Measurements from ENCODE around the gene CLPTM1. TPM values are rescaled to one million over a fixed set of nuclear protein-coding genes. Genes with fewer than 3 reads are reported as not detected.

The CLPTM1 gene
- total and polyA plus RNA-seq, 9 donors, result 36.4 to 103 (median 81.6) TPM

- no peak for TF ChIP-seq CTCF (IDR thresholded peaks at IDR 0.05)
- no peak for TF ChIP-seq POLR2A (IDR thresholded peaks at IDR 0.05)
- TF ChIP-seq EP300 (IDR thresholded peaks at IDR 0.05), result no peak
- WGBS, 3 donors, result 78 to 89% (median 86%) methylated on average over 4 of the region's 4 CpGs
- H3K4me3 ChIP-seq, result no peak overlapping the region
Measured at GRCh38 chr19:44985445-44985844, 30.3 kb downstream of the CLPTM1 start.

GRCh38 chr19:44986389-44986788 lies 31.2 kb downstream of the CLPTM1 start:
- intact Hi-C loops (cut with DNase I), result no loop called here
- H3K27ac ChIP-seq, result no peak overlapping the region
- no peaks in the 10 kb centered on the region for H3K27me3 ChIP-seq
- no peak for DNase-seq
- H3K4me3 ChIP-seq, result no peak overlapping the region
- H3K9me3 ChIP-seq, result no peaks in the 10 kb centered on the region
- no peaks in the 10 kb centered on the region for H3K4me1 ChIP-seq (ENCODE audit: insufficient read depth)
- 85 to 88% (median 87%) methylated on average over 7 of the region's 7 CpGs for WGBS, 3 donors
- TF ChIP-seq EP300 (IDR thresholded peaks at IDR 0.05) (no peak), CTCF (IDR thresholded peaks at IDR 0.05) (no peak), POLR2A (IDR thresholded peaks at IDR 0.05) (no peak)
- H3K36me3 ChIP-seq, result no peaks in the 10 kb centered on the region

More at GRCh38 chr19:44985445-44985844, 30.3 kb downstream of the CLPTM1 start:
- Histone ChIP-seq H3K27me3 (no peaks in the 10 kb centered on the region), H3K4me1 (ENCODE audit: insufficient read depth) (no peaks in the 10 kb centered on the region), H3K36me3 (no peaks in the 10 kb centered on the region), H3K27ac (no peak overlapping the region), H3K9me3 (no peaks in the 10 kb centered on the region)
- intact Hi-C loops (cut with DNase I), result no loop called here
- DNase-seq, result no peak

- 82 to 85% (median 85%) methylated on average over 20 of the region's 20 CpGs for WGBS, 3 donors
- no peak overlapping the region for H3K27ac ChIP-seq
- TF ChIP-seq POLR2A (IDR thresholded peaks at IDR 0.05), result no peak
- TF ChIP-seq CTCF (IDR thresholded peaks at IDR 0.05), result no peak
- no peak for TF ChIP-seq EP300 (IDR thresholded peaks at IDR 0.05)
- no peaks in the 10 kb centered on the region for H3K4me1 ChIP-seq (ENCODE audit: insufficient read depth)
- intact Hi-C loops (cut with DNase I), result no loop called here
- no peak for DNase-seq
- no peak overlapping the region for H3K4me3 ChIP-seq
- no peaks in the 10 kb centered on the region for H3K36me3 ChIP-seq
- no peaks in the 10 kb centered on the region for H3K9me3 ChIP-seq
- H3K27me3 ChIP-seq, result no peaks in the 10 kb centered on the region
Measured at GRCh38 chr19:44987148-44987675, 32.0 kb downstream of the CLPTM1 start.

DNA sequence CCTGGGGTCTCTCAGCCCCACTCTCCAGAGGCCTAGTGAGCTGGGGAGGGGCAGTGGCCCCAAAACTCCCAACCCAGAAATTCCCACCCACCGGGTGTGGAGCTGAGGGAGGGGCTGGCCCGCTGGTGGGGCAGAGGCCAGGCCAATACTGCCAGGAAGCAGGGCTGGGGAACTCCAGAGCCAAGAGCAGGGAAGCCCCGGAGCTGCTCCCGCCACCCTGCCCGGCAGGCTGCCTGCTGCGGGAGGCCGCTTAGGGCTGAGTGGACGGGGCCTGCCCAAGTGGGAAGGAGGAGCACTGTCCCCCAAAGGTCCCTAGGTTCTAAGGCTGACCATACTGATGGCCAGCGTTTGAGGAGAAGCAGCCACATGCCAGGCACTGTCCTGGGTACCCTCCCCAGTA lies 33.1 kb downstream of the CLPTM1 start:
- DNase-seq, result no peak
- H3K36me3 ChIP-seq, result no peaks in the 10 kb centered on the region
- WGBS, 3 donors, result 81 to 88% (median 85%) methylated on average over 9 of the region's 9 CpGs

More for the DNA sequence above, 33.1 kb downstream of the CLPTM1 start:
- no peaks in the 10 kb centered on the region for H3K4me1 ChIP-seq (ENCODE audit: insufficient read depth)
- TF ChIP-seq CTCF (IDR thresholded peaks at IDR 0.05), result no peak
- no peak for TF ChIP-seq POLR2A (IDR thresholded peaks at IDR 0.05)
- TF ChIP-seq EP300 (IDR thresholded peaks at IDR 0.05), result no peak
- H3K4me3 ChIP-seq, result no peak overlapping the region
- H3K27me3 ChIP-seq, result no peaks in the 10 kb centered on the region
- H3K9me3 ChIP-seq, result no peaks in the 10 kb centered on the region
- intact Hi-C loops (cut with DNase I), result no loop called here
- H3K27ac ChIP-seq, result no peak overlapping the region

Measured in ovary (tissue), 9 donors.